ENCODE data around the gene NENF.

Gene NENF

DNA sequence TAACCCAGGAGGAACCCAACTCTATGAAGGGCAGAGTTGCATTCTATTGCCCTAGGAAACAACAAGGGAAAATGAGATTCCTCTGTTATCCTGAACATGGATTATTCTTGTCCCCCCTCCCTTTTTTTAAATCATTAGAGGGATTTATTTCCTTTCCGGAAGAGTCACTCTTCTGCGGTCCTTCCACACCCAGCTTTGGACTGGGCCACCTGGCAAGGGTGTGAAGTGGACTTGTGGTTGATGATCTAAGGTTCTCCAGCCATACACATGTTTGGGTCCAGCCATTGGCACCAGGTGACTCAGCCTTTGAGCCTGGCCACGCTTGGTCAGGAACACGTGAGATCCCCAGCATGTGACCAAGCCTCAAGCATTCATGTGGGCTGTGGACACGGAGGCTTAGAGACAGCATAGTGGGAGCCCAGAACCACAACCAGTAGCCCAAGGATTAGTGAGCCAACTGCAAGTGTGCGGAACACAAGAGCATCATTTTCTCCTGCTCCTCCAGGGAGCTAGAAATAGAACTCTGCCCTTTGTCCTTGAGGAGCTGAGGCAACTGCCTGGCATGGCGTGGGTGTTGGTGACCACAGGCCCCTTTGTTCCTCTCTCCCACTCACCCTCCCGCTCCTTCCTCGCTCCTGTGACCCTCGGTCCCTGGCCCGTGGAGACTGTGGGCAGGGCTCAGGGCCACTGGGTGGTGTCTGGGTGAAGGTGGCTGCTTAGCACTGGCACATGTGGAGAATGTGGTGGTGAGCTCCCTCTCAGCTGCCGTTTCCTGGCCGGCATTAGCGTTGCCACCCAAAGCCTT lies 50.1 kb downstream of the NENF start:
- no peak for DNase-seq

DNA sequence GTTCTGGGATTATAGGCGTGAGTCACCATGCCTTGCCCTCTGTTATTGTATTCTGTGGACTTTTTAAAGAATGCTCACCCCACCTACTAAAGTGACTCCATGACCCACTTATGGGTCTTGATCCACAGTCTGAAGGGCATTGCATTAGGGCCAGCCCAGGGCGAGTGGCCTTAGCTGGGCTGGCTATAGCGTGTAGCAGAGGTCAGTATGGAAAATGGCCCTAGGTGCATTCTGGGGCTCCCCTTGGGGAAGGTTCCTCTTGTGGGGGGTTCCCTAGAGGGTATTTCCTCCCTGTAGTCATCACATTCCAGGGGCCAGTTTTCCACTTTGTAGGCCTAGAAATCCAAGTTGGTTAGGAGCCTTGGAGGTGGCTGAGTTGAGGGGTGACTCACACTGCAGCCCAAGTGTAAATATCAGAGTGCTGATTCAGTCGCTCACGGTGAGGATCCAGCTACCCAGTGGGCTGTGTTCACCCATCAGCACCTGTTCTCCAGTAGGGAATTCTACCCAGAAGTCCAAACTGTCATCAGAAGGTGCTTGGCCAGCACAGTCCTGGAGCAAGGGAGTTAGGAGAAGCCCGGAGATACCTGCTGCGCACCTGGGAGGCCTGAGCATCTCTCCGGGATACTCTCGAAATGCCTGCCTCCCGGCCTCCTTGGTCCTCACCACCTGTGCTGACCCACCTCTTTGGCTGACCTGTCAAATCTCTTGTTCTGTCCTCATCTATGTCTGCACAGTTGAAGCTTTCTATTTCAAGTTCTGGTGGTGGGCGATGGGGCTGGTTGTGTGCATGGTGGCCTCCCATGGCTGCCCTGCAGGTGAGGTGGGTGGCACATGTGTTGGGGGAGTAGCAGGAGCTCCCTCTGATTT lies 52.2 kb downstream of the NENF start:
- no peak for DNase-seq

DNA sequence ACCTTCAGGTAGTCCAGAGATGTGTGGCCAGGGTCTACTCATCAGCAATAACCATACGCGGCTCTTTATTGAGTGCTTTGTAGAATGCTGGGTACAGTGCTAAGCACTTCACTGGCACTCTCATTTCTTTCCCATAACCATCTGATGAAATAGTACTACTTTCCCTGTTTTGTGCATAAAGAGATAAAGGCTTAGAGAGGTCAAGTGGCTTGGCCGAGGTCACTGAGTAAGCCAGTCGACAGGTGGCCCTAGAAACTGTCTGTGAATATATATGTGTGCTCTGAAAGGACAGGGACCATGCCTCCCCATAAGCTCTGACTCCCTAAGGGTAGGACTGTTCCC lies 52.8 kb downstream of the NENF start:
- no peak for DNase-seq

DNA sequence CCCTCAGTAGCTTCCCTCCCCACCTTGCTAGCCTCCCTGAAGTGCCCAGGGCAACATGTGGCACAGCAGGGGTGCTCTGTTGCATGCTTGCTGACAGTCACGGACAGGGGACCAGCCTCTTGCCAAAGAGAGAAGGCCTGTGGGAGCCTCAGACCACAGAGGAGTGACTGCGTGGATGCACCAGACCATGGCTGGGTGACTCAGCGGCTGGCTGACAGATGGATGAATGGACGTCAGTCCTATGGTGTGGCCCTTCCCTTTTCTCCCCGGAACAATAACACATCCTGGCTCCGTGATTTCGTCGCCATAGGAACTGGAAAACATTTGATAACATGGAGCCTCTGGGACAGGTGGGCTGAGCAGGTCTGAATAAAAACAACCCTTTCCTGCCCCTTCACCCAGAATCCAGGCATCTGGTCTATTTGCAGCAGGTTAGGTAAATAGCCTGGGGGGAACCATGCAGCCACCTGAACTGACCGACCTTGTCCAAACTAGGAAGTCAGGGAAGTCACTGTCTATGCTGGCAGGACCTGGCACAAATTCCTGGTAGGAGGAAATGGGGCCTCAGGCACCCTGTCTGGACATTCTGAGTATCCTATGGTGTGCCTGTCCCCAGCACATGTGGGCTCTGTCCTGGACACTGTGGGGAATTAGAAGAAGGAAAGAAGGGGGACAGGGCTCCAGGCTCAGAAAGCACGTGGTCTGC lies 53.3 kb downstream of the NENF start:
- peak; percentile 24 for DNase-seq

DNA sequence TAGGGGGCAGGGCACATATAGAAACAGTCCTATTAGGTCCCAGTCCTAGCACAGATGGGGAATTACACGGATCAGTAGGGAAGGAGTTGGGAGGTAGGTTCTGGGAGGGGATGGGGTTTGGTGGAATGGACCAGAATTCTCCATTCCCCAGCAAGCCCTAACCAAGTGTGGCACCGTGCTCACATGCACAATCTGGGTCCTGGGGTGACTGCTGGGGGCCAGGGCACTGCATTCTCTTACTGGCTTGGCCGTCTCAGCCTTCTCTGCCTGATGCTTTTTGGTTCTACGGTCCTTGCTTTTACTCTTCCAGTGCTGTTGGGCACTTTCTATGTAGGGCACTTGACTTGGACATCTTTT lies 53.9 kb downstream of the NENF start:
- DNase-seq: no peak

DNA sequence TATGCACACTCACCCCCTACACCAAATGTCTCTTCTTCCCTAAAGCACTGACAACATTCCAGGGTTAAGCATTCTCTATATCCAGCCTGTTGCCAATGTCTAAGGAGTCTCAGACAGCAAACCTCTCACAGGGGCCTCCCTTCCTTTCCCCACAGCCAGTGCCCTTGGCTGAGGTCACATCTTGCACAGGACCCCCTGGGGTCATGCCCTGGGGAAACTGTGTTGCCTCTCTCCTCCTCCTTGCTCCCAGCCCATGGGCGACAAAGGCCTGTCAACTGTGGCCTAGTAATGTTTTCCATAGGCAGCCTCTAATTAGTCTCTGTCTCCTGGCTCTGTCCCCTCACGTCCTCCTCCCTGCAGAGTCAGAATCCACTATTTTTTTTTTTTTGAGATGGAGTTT lies 54.6 kb downstream of the NENF start:
- no peak for DNase-seq

DNA sequence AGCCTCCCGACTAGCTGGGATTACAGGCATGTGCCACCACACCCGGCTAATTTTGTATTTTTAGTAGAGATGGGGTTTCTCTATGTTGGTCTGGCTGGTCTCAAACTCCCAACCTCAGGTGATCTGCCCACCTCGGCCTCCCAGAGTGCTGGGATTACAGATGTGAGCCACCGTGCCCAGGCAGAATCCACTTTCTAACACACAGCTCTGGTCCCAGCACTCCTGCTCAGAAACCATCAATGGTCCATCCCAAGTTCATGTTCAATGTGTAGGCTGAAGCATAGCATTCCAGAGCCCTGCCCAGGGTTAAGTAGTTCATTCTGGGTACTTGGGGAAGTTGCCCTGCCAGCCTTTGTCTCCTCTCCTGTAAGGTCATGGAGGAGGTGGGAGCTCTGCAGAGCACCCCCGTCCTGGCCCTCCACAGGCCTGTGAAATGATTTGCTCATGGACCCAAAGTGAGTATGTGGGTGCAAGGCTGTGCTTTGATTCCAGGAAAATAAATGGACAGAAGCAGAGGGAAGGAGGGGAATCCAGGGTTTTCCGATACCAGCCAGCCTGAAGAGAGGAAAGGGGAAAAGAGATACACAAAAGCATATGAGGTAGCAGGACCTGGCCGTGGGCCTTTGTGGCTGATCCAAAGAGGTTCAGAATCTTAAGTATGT lies 55.2 kb downstream of the NENF start:
- DNase-seq: no peak

DNA sequence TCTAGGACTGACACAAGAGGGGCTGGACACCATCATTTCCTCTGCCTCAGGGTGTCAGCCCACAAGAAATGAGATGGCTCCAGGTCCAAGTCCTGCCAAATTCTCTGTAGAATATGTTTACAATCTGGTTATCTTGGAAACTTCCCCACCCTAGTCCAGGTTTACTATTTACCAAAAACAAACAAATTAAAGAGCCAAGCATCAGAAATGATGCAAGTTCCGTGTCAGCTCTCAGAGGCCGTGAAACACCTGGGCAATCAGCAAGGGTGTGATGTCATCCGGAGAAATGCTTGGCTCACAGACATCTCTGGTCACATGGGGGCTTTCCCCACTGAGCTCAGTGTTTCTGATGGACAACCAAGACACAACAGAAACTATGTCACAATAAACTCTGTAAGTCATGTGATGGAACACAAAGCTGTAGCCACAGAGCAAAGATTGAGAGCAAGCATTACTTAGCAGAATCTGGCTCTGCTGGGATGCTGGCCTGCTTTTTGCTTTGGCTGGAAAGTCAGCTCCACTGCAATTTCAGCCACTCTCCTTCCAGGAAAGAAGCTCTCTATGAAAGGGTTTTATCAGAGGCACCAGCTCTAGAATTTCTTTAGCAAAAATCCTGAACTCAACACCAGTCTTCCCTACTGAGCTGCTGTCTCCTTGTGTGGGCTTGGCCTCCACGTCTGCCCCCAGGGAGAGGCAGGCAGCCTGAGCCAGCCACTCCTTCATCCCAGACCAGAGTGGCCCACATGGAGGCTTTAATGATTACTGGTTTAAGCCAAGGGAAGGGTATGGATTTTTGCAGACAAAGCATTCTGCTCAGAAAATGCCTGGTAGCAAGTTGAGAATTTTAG lies 55.9 kb downstream of the NENF start:
- DNase-seq: peak; percentile 32

DNA sequence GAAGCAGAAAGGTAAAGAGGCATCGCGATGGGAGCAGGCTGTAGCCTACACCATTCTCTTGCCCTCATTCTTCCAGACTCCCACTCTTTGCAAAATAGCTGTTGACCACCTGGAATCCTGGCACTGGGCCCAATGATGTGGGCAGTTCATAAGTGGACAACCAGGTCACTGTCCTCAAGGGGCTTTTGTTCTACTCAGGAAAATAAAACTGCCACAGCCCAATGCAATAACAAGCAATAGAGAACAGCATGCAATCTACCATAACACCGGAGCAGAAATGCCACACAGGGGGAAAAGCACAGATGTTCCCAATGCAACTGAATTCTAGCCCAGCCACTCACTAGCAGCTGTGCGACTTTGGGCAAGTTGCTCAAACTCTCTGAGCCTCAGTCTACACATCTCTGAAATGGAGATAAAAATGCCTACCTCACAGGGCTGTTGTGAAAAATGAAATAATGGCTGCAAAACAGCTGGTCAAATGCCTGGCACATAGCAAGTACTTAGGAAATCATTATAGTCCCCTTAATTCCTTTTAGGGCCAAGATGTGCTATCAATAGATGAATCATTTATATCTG lies 56.7 kb downstream of the NENF start:
- DNase-seq: no peak

DNA sequence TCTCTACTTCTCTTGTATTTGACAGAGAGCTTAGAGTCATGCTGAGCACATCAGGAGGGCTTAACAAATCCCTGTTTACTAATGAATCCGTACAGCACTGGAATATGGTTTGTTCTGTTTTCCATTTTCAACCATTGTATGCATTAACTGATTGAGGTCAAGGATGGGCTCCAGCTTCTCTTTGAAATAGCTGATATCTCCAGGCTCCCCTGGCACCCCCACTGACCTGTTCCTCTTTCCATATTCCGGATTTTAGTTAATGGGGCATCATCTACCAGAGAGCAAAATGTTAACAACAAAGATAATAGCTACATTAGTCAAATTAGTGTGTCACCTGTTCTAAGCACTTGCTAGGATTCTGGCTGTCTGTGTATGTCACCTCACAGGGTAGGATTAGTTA lies 57.6 kb downstream of the NENF start:
- DNase-seq: no peak

DNA sequence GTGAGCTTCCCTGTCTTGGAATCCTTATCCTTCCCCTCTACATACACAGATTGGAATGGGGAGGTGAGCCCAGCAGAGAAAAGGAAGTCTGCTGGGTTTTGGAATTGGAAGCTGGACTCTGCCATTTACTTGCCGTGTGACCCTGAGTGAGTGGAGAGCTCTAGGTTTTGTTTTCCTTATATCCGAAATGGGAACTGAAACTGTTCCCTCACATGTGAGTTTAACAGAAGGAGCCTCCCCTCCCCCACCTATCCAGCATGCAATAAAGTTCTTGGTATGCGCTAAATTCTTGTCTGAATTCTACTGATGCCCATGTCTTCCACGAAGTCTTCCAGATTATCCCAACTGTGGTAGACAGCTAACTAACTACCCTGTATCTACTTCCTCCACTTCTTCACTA lies 58.7 kb downstream of the NENF start:
- no peak for DNase-seq

Measured in hematopoietic multipotent progenitor cell treated with erythropoietin and hydrocortisone succinate and interleukin-3 and kit ligand, for 6 days (in vitro differentiated cells).